B cell (primary cell): ENCODE measurements around the gene HAGH. TPM values are rescaled to one million over a fixed set of nuclear protein-coding genes. Genes with fewer than 3 reads are reported as not detected.

ENCODE experiments used
- ATAC-seq: fragments of 200-7000 bp; cut with Tn5 transposase; one replicate; pipeline ENCODE4 v1.10.0; 2021; ENCODE audit warnings: low read depth, mild to moderate bottlenecking, moderate number of reproducible peaks, moderate library complexity
- CTCF ChIA-PET: fragments of 350-600 bp; sonication (Branson Sonifier 250); formaldehyde crosslinking; loops from one replicate; lab custom pipeline; 2021; ENCODE audit warnings: antibody characterized with exemption, inconsistent platforms; lab: Charles Lee
- POLR2A ChIA-PET: fragments of 350-600 bp; sonication (Branson Sonifier 250); formaldehyde crosslinking; loops from one replicate; lab custom pipeline; 2021; ENCODE audit warnings: antibody characterized with exemption; lab: Charles Lee
- DNase-seq: peaks from one replicate; pipeline ENCODE4 v3.0.0; 2013
- H2AFZ ChIP-seq: 2 replicates; pipeline ENCODE4 v1.6.1; 2012; ENCODE audit warnings: mild to moderate bottlenecking, low read depth, low read length; ENCODE audit not compliant: insufficient read depth, poor library complexity, severe bottlenecking
- H3K27ac ChIP-seq, 2 donors: 1 replicate in 1 of 2; 2 replicates in 1 of 2; pipeline ENCODE4 v1.5.1; 2012 to 2013; ENCODE audit warnings: low read length in 2 of 2, mild to moderate bottlenecking in 2 of 2, moderate library complexity in 1 of 2
- H3K27me3 ChIP-seq, 4 experiments: fragments of 200-600 bp in 1 of 4; sonication (generic) in 1 of 4; replicated peaks in 1 of 4; 1 replicate in 2 of 4; 2 replicates in 2 of 4; pipeline versions ENCODE4 v1.6.1 to v1.7.0; 2013 to 2016; ENCODE audit warnings: low read length in 3 of 4, mild to moderate bottlenecking in 2 of 4, mixed read lengths in 1 of 4, moderate library complexity in 1 of 4; ENCODE audit not compliant: insufficient read depth in 4 of 4, control insufficient read depth in 3 of 4; ENCODE audit errors: control extremely low read depth in 1 of 4
- H3K36me3 ChIP-seq, 2 experiments: replicated peaks in 1 of 2; 1 replicate in 1 of 2; 2 replicates in 1 of 2; pipeline versions ENCODE4 v1.6.1 to v1.7.1; 2013; ENCODE audit warnings: low read length in 1 of 2; ENCODE audit not compliant: insufficient read depth in 2 of 2, control insufficient read depth in 1 of 2; ENCODE audit errors: control extremely low read depth in 1 of 2, extremely low read depth in 1 of 2
- H3K4me1 ChIP-seq, 2 donors: fragments of 200-600 bp in 1 of 2; sonication (generic) in 1 of 2; 1 replicate in 1 of 2; 2 replicates in 1 of 2; pipeline versions ENCODE4 v1.5.1 to v1.6.1; 2013 to 2017; ENCODE audit warnings: low read length in 2 of 2; ENCODE audit not compliant: control insufficient read depth in 2 of 2, insufficient read depth in 2 of 2
- H3K4me2 ChIP-seq: replicated peaks from 2 replicates; pipeline ENCODE3; 2012; ENCODE audit warnings: mild to moderate bottlenecking, low read depth, low read length; ENCODE audit not compliant: poor library complexity, severe bottlenecking
- H3K4me3 ChIP-seq, 5 experiments: fragments of 200-600 bp in 1 of 5; sonication (generic) in 1 of 5; 1 replicate in 3 of 5; 2 replicates in 2 of 5; pipeline versions ENCODE4 v1.5.1 to v1.7.0; 2011 to 2016; ENCODE audit warnings: low read length in 4 of 5, mild to moderate bottlenecking in 4 of 5, low read depth in 2 of 5, control low read depth in 1 of 5, moderate library complexity in 1 of 5; ENCODE audit not compliant: insufficient read depth in 1 of 5; ENCODE audit errors: control extremely low read depth in 1 of 5, extremely low read depth in 1 of 5
- H3K79me2 ChIP-seq: fragments of 200-600 bp; sonication (generic); one replicate; pipeline ENCODE4 v1.6.0; 2016; ENCODE audit warnings: low read length; ENCODE audit not compliant: control insufficient read depth, insufficient read depth
- H3K9ac ChIP-seq: fragments of 200-600 bp; sonication (generic); 2 replicates; pipeline ENCODE4 v1.6.1; 2017; ENCODE audit warnings: mild to moderate bottlenecking, low read length, moderate library complexity
- H3K9me3 ChIP-seq, 3 donors: one replicate each; pipeline versions ENCODE4 v1.6.1 to v1.7.1; 2013; ENCODE audit warnings: low read length in 2 of 3; ENCODE audit not compliant: control insufficient read depth in 2 of 3, insufficient read depth in 1 of 3; ENCODE audit errors: control extremely low read depth in 1 of 3
- H4K20me1 ChIP-seq: 2 replicates; pipeline ENCODE4 v1.6.0; 2012; ENCODE audit warnings: mild to moderate bottlenecking, low read length; ENCODE audit not compliant: insufficient read depth, control insufficient read depth, poor library complexity, severe bottlenecking
- H3K27ac Mint-ChIP-seq: one replicate; pipeline ENCODE4 v1.8.0; 2021; ENCODE audit warnings: mixed read lengths
- H3K27me3 Mint-ChIP-seq: one replicate; pipeline ENCODE4 v1.8.0; 2021; ENCODE audit warnings: mixed read lengths
- H3K4me1 Mint-ChIP-seq: one replicate; pipeline ENCODE4 v1.8.0; 2021; ENCODE audit warnings: mixed read lengths
- H3K4me3 Mint-ChIP-seq: one replicate; pipeline ENCODE4 v1.8.0; 2021; ENCODE audit warnings: mixed read lengths
- H3K9me3 Mint-ChIP-seq: one replicate; pipeline ENCODE4 v1.8.0; 2022; ENCODE audit warnings: mixed read lengths; ENCODE audit not compliant: insufficient read depth
- CTCF ChIP-seq: fragments of 200-600 bp; IDR thresholded peaks from one replicate; pipeline ENCODE4 v1.8.0; 2022; ENCODE audit warnings: antibody characterized with exemption, mild to moderate bottlenecking
- EZH2 ChIP-seq: IDR thresholded peaks from 2 replicates; pipeline ENCODE4 v1.6.1; 2012; ENCODE audit warnings: borderline replicate concordance, low read depth, mild to moderate bottlenecking, moderate library complexity, low read length; ENCODE audit not compliant: insufficient read depth, poor library complexity, severe bottlenecking
- WGBS: methylation state at CpG from one replicate; pipeline ENCODE4 v1.1.5; 2013; ENCODE audit warnings: missing lambda C conversion rate; ENCODE audit not compliant: insufficient coverage; 5-methylcytosine and 5-hydroxymethylcytosine counted together
- intact Hi-C: fragments of 100-400 bp; cut with micrococcal nuclease; formaldehyde crosslinking; loops from one replicate; pipeline ENCODE4 v1.10.0; 2022
- polyA plus RNA-seq: library from polyadenylated mRNA; depleted of rRNA; stranded (reverse); fragments of >200 nt; gene quantifications from 2 replicates; pipeline ENCODE4 v1.2.3, GENCODE V29; 2012
- total RNA-seq, 2 donors: library from RNA; stranded (reverse); fragments of 120-200 nt in 1 of 2; gene quantifications; 1 replicate in 1 of 2; 2 replicates in 1 of 2; pipeline versions ENCODE4 v1.2.3 to v1.2.4, GENCODE V29; 2013 to 2022

HAGH gene
- total and polyA plus RNA-seq, 2 donors (not counting 1 experiment from before 2014, with no cell fraction given) = 50.6 to 74.2 TPM

GRCh38 chr16:1870365-1871082, 43.9 kb upstream of the HAGH start:
- Histone ChIP-seq H3K4me1 (peaks cover 0 to 8% of the 10 kb centered on the region in 2 donors), H3K4me3 (no peak overlapping the region), H3K27me3 (peaks cover 0 to 18% (median 6%) of the 10 kb centered on the region in 4 experiments), H3K4me2 (no peak overlapping the region), H4K20me1 (no peaks in the 10 kb centered on the region), H2AFZ (no peak overlapping the region), H3K36me3 (no peaks in the 10 kb centered on the region), H3K79me2 (no peaks in the 10 kb centered on the region), H3K27ac (no peak overlapping the region), H3K9ac (no peak overlapping the region), H3K9me3 (peaks cover 0 to 8% (median 0%) of the 10 kb centered on the region in 3 donors)
- WGBS = 75% methylated on average over 2 of the region's 9 CpGs
- H3K27me3 Mint-ChIP-seq = peaks cover 21% of the 10 kb centered on the region
- no peaks in the 10 kb centered on the region for H3K9me3 Mint-ChIP-seq
- ATAC-seq (no peak), DNase-seq (no peak)
- TF ChIP-seq CTCF = no peak
- H3K4me3 Mint-ChIP-seq = no peak overlapping the region
- intact Hi-C loops = no loop called here
- H3K27ac Mint-ChIP-seq = no peak overlapping the region
- POLR2A ChIA-PET = no interaction called here
- CTCF ChIA-PET = interaction anchor here (0.7 kb wide), 1 partner anchor 1434 kb away, joined by 3 read pairs; no protein-coding TSS in a partner anchor
- no peaks in the 10 kb centered on the region for H3K4me1 Mint-ChIP-seq

GRCh38 chr16:1865902-1866690, 39.5 kb upstream of the HAGH start:
- no peaks in the 10 kb centered on the region for H3K9me3 ChIP-seq
- H3K9ac ChIP-seq = no peak overlapping the region
- CTCF ChIA-PET = interaction anchor here (0.7 kb wide), 1 partner anchor 63 kb away, joined by 3 read pairs; no protein-coding TSS in a partner anchor
- Mint-ChIP-seq H3K9me3 (no peaks in the 10 kb centered on the region), H3K27ac (no peak overlapping the region), H3K4me3 (no peak overlapping the region), H3K27me3 (peaks cover 22% of the 10 kb centered on the region), H3K4me1 (no peaks in the 10 kb centered on the region)
- DNase-seq (no peak), ATAC-seq (no peak)
- intact Hi-C loops = loop anchor here (10.0 kb wide), 1 partner anchor 279 kb away; the partner anchor contains the start of gene RAB26
- 80% methylated on average over 2 of the region's 6 CpGs for WGBS
- TF ChIP-seq EZH2 = no peak
- TF ChIP-seq CTCF = no peak
- H3K4me2 ChIP-seq = no peak overlapping the region
- H3K27ac ChIP-seq = no peak overlapping the region
- no peaks in the 10 kb centered on the region for H3K79me2 ChIP-seq
- H3K4me3 ChIP-seq = no peak overlapping the region
- H3K27me3 ChIP-seq = peaks cover 0 to 3% (median 2%) of the 10 kb centered on the region in 4 experiments
- no peaks in the 10 kb centered on the region for H3K36me3 ChIP-seq
- H4K20me1 ChIP-seq = no peaks in the 10 kb centered on the region
- no peaks in the 10 kb centered on the region for H3K4me1 ChIP-seq
- POLR2A ChIA-PET = no interaction called here
- H2AFZ ChIP-seq = no peak overlapping the region
